HCT116 (cell line): ENCODE measurements around the gene JPH3. TPM values are rescaled to one million over a fixed set of nuclear protein-coding genes. Genes with fewer than 3 reads are reported as not detected.

Experiments used
- ATAC-seq: fragments of 200-7000 bp; cut with Tn5 transposase; 2 replicates; pipeline ENCODE4 v1.9.1; 2020; ENCODE audit warnings: mild to moderate bottlenecking, moderate library complexity
- BruUV-seq: library from RNA; stranded (reverse); fragments of 400-500 nt; replicated peaks from 2 replicates; lab custom pipeline; 2021; lab: Mats Ljungman, UMichigan
- CTCF ChIA-PET: fragments of 300-600 bp; sonication (Branson Sonifier 250); formaldehyde crosslinking; loops from one replicate; lab custom pipeline; 2021; ENCODE audit warnings: antibody characterized with exemption; lab: Charles Lee
- POLR2A ChIA-PET: fragments of 300-600, 350-600 bp; sonication (Branson Sonifier 250); formaldehyde crosslinking; loops from one replicate; lab custom pipeline; 2021; ENCODE audit warnings: antibody characterized with exemption; lab: Charles Lee
- RAD21 ChIA-PET, 2 experiments: fragments of 300-600 bp; sonication (Branson Sonifier 250); formaldehyde crosslinking; loops; one replicate each; lab custom pipeline; 2023; ENCODE audit warnings: low total read pairs in 2 of 2; ENCODE audit not compliant: uncharacterized antibody in 2 of 2, unreplicated experiment in 2 of 2, low non-redundant PET in 1 of 2; lab: Charles Lee
- DNase-seq: peaks from one replicate; pipeline ENCODE4 v3.0.0-alpha.2; 2010; ENCODE audit warnings: low read depth, low spot score
- H2AFZ ChIP-seq: fragments of 200-600 bp; shearing (Covaris generic), sonication (generic); 2 replicates; pipeline ENCODE4 v1.6.1; 2017; ENCODE audit warnings: low read depth, mixed run types, mixed read lengths, antibody characterized with exemption, low read length; ENCODE audit not compliant: poor library complexity, severe bottlenecking
- H3K27ac ChIP-seq: 2 replicates; pipeline ENCODE4 v1.5.1; 2012; ENCODE audit warnings: low read depth, low read length
- H3K27me3 ChIP-seq: fragments of 200-600 bp; sonication (generic); 2 replicates; pipeline ENCODE4 v1.6.1; 2016; ENCODE audit warnings: mixed run types, low read length, mixed read lengths; ENCODE audit not compliant: insufficient read depth
- H3K36me3 ChIP-seq, 2 experiments: fragments of 200-500 bp in 1 of 2; fragments of 200-600 bp in 1 of 2; sonication (Bioruptor generic) in 1 of 2; sonication (generic) in 1 of 2; 2 replicates each; pipeline versions ENCODE4 v1.5.1 to v1.6.1; 2014 to 2016; ENCODE audit warnings: low read length in 2 of 2, inconsistent platforms in 1 of 2, mixed read lengths in 1 of 2, mixed run types in 1 of 2; ENCODE audit not compliant: insufficient read depth in 2 of 2, control insufficient read depth in 1 of 2
- H3K4me1 ChIP-seq, 2 experiments: fragments of 200-600 bp in 1 of 2; sonication (generic) in 1 of 2; 2 replicates each; pipeline versions ENCODE4 v1.5.1 to v1.6.1; 2012 to 2017; ENCODE audit warnings: low read length in 2 of 2, inconsistent platforms in 1 of 2, mild to moderate bottlenecking in 1 of 2, mixed read lengths in 1 of 2, mixed run types in 1 of 2, moderate library complexity in 1 of 2; ENCODE audit not compliant: insufficient read depth in 2 of 2, control insufficient read depth in 1 of 2
- H3K4me2 ChIP-seq: fragments of 200-600 bp; sonication (generic); 2 replicates; pipeline ENCODE4 v1.6.1; 2017; ENCODE audit warnings: mixed run types, low read length, mixed read lengths
- H3K4me3 ChIP-seq, 2 experiments: fragments of 200-600 bp in 1 of 2; sonication (generic) in 1 of 2; replicated peaks in 1 of 2; 2 replicates each; pipeline ENCODE4 v1.5.1; 2011 to 2016; ENCODE audit warnings: low read length in 2 of 2, control low read depth in 1 of 2, low read depth in 1 of 2, mild to moderate bottlenecking in 1 of 2, mixed read lengths in 1 of 2, mixed run types in 1 of 2
- H3K79me2 ChIP-seq: fragments of 200-600 bp; sonication (generic); 2 replicates; pipeline ENCODE4 v1.6.1; 2017; ENCODE audit warnings: mild to moderate bottlenecking, mixed run types, low read length, moderate library complexity, mixed read lengths; ENCODE audit not compliant: insufficient read depth
- H3K9ac ChIP-seq: fragments of 200-600 bp; sonication (generic); 2 replicates; pipeline ENCODE4 v1.6.1; 2016; ENCODE audit warnings: low read length, mixed read lengths
- H3K9me2 ChIP-seq: fragments of 200-600 bp; sonication (generic), shearing (Covaris generic); 2 replicates; pipeline ENCODE4 v1.6.1; 2017; ENCODE audit warnings: mixed run types, mild to moderate bottlenecking, moderate library complexity; ENCODE audit not compliant: insufficient read depth
- H3K9me3 ChIP-seq, 2 experiments: fragments of 200-500 bp in 1 of 2; fragments of 200-600 bp in 1 of 2; sonication (Bioruptor generic) in 1 of 2; sonication (generic) in 1 of 2; 2 replicates each; pipeline ENCODE4 v1.6.1; 2014 to 2017; ENCODE audit warnings: low read length in 2 of 2, mixed read lengths in 2 of 2, inconsistent platforms in 1 of 2, low read depth in 1 of 2, mild to moderate bottlenecking in 1 of 2, mixed run types in 1 of 2, moderate library complexity in 1 of 2; ENCODE audit not compliant: control insufficient read depth in 1 of 2, insufficient read depth in 1 of 2
- H4K20me1 ChIP-seq: fragments of 200-600 bp; sonication (generic), shearing (Covaris generic); 2 replicates; pipeline ENCODE4 v1.6.1; 2017; ENCODE audit warnings: mixed run types, mild to moderate bottlenecking, moderate library complexity; ENCODE audit not compliant: insufficient read depth
- CBX3 ChIP-seq: IDR thresholded peaks from 2 replicates; pipeline ENCODE4 v1.6.1; 2012; ENCODE audit warnings: low read depth
- CEBPB ChIP-seq: IDR thresholded peaks from 2 replicates; pipeline ENCODE4 v1.6.1; 2012; ENCODE audit warnings: low read depth
- EGR1 ChIP-seq: IDR thresholded peaks from 2 replicates; pipeline ENCODE4 v1.6.1; 2012; ENCODE audit warnings: low read depth
- ELF1 ChIP-seq: IDR thresholded peaks from 2 replicates; pipeline ENCODE4 v1.6.1; 2012; ENCODE audit warnings: low read depth, borderline replicate concordance
- EZH2phosphoT487 ChIP-seq: fragments of 200-600 bp; IDR thresholded peaks from 2 replicates; pipeline ENCODE4 v1.6.1; 2018; ENCODE audit warnings: antibody characterized with exemption, borderline replicate concordance
- FOSL1 ChIP-seq: IDR thresholded peaks from 2 replicates; pipeline ENCODE4 v1.6.1; 2012; ENCODE audit warnings: low read depth
- POLR2A ChIP-seq: IDR thresholded peaks from 2 replicates; pipeline ENCODE4 v1.7.0; 2011; ENCODE audit warnings: borderline replicate concordance; ENCODE audit not compliant: insufficient read depth, insufficient read length; ENCODE audit errors: extremely low read depth
- POLR2AphosphoS5 ChIP-seq: IDR thresholded peaks from 2 replicates; pipeline ENCODE4 v1.6.1; 2011; ENCODE audit warnings: mild to moderate bottlenecking, low read depth, low read length, moderate library complexity
- RAD21 ChIP-seq: IDR thresholded peaks from 2 replicates; pipeline ENCODE4 v1.6.1; 2012; ENCODE audit warnings: low read depth, mild to moderate bottlenecking
- SIN3A ChIP-seq: IDR thresholded peaks from 2 replicates; pipeline ENCODE4 v1.6.1; 2012; ENCODE audit warnings: low read depth
- SP1 ChIP-seq: IDR thresholded peaks from 2 replicates; pipeline ENCODE4 v1.6.1; 2012; ENCODE audit warnings: low read depth
- SRF ChIP-seq: IDR thresholded peaks from 2 replicates; pipeline ENCODE4 v1.6.1; 2012; ENCODE audit warnings: low read depth
- TCF7L2 ChIP-seq: IDR thresholded peaks from 2 replicates; pipeline ENCODE4 v1.7.0; 2011; ENCODE audit warnings: borderline replicate concordance, inconsistent platforms; ENCODE audit not compliant: insufficient read depth, insufficient read length; ENCODE audit errors: extremely low read depth
- YY1 ChIP-seq: IDR thresholded peaks from 2 replicates; pipeline ENCODE4 v1.6.1; 2011; ENCODE audit warnings: low read length, low read depth, moderate library complexity, mild to moderate bottlenecking; ENCODE audit not compliant: insufficient replicate concordance; ENCODE audit errors: extremely low read depth
- ZFX ChIP-seq: fragments of 450-650 bp; IDR thresholded peaks from 2 replicates; pipeline ENCODE4 v1.6.1; 2017
- ZNF274 ChIP-seq: fragments of 200-500 bp; sonication (Bioruptor generic); IDR thresholded peaks from 2 replicates; pipeline ENCODE4 v1.6.1; 2014; ENCODE audit warnings: mild to moderate bottlenecking, low read depth, low read length, inconsistent platforms
- intact Hi-C: fragments of 100-400 bp; cut with micrococcal nuclease; formaldehyde crosslinking; loops from 2 replicates; pipeline ENCODE4 v1.10.0; 2022
- total RNA-seq: library from RNA; stranded (reverse); gene quantifications from one replicate; pipeline ENCODE4 v1.2.1, GENCODE V29; 2021; ENCODE audit not compliant: unreplicated experiment
- TF ChIP-seq, protein P1 (sequence below): IDR thresholded peaks from 2 replicates; pipeline ENCODE4 v1.6.1; 2012
- TF ChIP-seq, protein P2 (sequence below): IDR thresholded peaks from 2 replicates; pipeline ENCODE4 v1.6.1; 2012
- TF ChIP-seq, protein P3 (sequence below): IDR thresholded peaks from 2 replicates; pipeline ENCODE4 v1.6.1; 2012; ENCODE audit warnings: low read depth

Gene JPH3
- total RNA-seq, 1 experiment from 2014 or later = 0.10 TPM

DNA sequence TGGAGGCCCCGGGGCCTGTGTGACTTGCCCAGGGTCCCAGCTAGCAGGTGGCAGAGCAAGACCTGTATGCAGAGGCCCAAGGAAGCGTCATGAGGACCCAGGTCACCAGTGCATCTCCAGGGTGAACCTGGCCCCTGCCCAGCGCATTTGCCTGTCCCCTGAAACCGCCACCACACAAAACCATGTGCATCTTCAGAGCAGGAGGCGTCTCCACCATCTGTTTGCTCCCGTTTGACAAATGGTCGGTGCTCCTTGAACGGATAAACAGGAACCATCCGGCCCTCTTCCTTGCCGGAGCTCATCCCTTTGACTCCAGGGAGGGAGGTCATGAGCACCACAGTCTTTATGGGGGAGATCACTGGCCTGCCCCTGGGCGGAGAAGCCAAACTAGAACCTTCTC lies 62.5 kb downstream of the JPH3 start:
- H3K4me1 ChIP-seq = no peaks in the 10 kb centered on the region
- RAD21 ChIA-PET = no interaction called here
- TF ChIP-seq EGR1 (no peak), ZFX (no peak), POLR2A (no peak), TCF7L2 (no peak), POLR2AphosphoS5 (no peak), SP1 (no peak), EZH2phosphoT487 (no peak), ZNF274 (no peak), RAD21 (no peak), SIN3A (no peak), ELF1 (no peak), CBX3 (no peak), CEBPB (no peak), YY1 (no peak), SRF (no peak), FOSL1 (no peak)
- TF ChIP-seq, protein P1, sequence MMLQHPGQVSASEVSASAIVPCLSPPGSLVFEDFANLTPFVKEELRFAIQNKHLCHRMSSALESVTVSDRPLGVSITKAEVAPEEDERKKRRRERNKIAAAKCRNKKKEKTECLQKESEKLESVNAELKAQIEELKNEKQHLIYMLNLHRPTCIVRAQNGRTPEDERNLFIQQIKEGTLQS = no peak
- TF ChIP-seq, protein P2, sequence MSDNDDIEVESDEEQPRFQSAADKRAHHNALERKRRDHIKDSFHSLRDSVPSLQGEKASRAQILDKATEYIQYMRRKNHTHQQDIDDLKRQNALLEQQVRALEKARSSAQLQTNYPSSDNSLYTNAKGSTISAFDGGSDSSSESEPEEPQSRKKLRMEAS = no peak
- TF ChIP-seq, protein P3, sequence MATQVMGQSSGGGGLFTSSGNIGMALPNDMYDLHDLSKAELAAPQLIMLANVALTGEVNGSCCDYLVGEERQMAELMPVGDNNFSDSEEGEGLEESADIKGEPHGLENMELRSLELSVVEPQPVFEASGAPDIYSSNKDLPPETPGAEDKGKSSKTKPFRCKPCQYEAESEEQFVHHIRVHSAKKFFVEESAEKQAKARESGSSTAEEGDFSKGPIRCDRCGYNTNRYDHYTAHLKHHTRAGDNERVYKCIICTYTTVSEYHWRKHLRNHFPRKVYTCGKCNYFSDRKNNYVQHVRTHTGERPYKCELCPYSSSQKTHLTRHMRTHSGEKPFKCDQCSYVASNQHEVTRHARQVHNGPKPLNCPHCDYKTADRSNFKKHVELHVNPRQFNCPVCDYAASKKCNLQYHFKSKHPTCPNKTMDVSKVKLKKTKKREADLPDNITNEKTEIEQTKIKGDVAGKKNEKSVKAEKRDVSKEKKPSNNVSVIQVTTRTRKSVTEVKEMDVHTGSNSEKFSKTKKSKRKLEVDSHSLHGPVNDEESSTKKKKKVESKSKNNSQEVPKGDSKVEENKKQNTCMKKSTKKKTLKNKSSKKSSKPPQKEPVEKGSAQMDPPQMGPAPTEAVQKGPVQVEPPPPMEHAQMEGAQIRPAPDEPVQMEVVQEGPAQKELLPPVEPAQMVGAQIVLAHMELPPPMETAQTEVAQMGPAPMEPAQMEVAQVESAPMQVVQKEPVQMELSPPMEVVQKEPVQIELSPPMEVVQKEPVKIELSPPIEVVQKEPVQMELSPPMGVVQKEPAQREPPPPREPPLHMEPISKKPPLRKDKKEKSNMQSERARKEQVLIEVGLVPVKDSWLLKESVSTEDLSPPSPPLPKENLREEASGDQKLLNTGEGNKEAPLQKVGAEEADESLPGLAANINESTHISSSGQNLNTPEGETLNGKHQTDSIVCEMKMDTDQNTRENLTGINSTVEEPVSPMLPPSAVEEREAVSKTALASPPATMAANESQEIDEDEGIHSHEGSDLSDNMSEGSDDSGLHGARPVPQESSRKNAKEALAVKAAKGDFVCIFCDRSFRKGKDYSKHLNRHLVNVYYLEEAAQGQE = no peak
- H3K9me2 ChIP-seq = no peaks in the 10 kb centered on the region
- intact Hi-C loops = no loop called here
- H2AFZ ChIP-seq = no peak overlapping the region
- BruUV-seq = no TSS peak
- CTCF ChIA-PET = no interaction called here
- H3K36me3 ChIP-seq = no peaks in the 10 kb centered on the region
- H3K27me3 ChIP-seq = peaks cover 10% of the 10 kb centered on the region; the same call in 1 of the 2 replicates
- no peaks in the 10 kb centered on the region for H3K79me2 ChIP-seq
- no peaks in the 10 kb centered on the region for H4K20me1 ChIP-seq
- ATAC-seq (no peak), DNase-seq (no peak)
- no peak overlapping the region for H3K27ac ChIP-seq
- H3K9ac ChIP-seq = no peak overlapping the region
- no peak overlapping the region for H3K4me2 ChIP-seq
- POLR2A ChIA-PET = no interaction called here
- H3K9me3 ChIP-seq = no peaks in the 10 kb centered on the region
- no peak overlapping the region for H3K4me3 ChIP-seq
